GM19468 (cell line): ENCODE data around the gene UBE3B.

ENCODE experiments used
- ATAC-seq: cut with Tn5 transposase; IDR thresholded peaks from one replicate; pipeline ENCODE4 v1.9.1; 2021; ENCODE audit warnings: mild to moderate bottlenecking, moderate library complexity, moderate number of reproducible peaks; ENCODE audit not compliant: unreplicated experiment; ENCODE audit errors: extremely low read depth

Gene UBE3B

DNA sequence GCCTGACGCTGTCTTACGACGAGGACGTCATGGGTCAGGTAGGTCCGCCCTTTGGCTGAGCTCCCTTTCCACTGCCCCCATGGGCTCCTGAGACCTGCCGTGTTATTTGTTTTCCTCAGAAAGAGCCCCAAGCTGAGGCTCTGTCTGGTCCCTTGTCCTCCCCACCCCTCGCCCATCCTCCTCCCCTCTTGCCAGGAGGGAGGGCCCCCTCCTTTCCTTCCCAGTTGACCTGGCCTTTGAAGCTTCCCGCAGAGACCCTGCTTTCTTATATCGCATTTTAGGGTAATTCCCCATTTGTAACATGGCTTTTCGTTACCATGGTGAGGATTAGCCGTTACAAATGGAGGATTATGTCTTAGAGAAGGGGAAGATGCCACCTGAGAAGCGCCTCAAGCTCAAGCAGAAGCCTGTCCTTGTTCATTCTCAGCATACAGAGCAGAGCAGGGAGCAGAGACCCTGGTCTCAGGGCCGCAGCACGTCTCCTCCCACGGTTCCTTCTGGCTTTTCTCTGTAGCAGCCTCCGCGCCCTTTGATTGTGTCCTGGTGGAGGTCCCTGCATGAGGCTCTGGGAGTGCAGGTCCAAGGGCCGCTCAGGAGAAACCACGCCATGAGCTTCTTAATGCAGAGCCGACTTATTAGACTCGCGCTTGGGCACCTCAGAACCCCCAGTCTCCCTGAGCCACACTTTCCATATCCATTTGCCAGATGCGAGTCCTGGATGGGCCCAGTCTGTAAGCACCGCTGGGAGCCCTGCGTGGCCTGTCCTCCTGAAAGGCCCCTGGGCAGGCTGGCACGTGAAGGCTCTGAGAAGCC is 47.2 kb downstream of the UBE3B start:
- ATAC-seq = no peak

DNA sequence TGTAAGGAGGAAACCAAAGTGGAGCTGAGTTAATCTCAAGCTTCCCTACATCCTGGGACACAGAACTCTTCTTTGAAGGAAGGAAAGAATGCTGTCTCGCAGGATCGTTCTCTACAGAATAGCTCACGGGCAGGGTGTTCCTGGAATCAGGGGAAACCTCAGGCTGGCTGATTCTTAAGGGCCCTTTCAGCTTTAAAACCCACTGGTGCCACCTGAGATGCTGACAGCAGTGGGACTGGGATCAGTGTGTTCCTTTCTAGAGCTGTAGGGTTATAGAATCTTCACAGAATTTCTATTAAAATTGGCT is 47.8 kb downstream of the UBE3B start:
- no peak for ATAC-seq

DNA sequence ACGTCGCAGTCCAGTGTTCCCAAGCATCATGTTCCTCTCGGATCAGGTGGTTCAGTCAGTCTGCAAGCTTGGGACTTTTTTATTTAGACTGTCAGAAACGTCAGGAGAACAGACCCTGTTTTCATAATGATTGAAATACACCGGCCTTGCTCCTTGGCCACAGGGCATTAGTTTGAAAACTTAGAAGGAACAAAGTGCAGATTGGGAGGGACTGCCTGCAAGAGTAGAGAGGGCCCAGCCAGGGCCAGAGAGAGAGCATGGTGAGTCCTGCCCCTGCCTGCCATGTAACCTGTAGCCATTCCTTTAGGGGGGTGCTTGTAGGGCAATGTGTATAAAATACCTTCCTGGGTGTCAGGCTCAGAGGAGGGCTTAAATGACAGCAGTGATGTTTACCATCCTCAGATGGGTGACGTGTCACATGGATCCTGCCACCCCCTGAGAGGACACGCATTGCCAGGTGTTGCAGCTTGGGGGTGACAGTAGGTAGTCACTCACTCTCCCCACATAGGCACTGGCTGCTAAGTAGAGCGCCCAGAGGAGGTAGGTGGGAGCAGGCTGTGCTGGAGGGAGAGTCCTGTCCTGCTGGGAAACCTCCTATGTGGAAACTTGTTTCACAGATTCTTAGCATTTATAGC is 50.2 kb downstream of the UBE3B start:
- ATAC-seq = no peak

DNA sequence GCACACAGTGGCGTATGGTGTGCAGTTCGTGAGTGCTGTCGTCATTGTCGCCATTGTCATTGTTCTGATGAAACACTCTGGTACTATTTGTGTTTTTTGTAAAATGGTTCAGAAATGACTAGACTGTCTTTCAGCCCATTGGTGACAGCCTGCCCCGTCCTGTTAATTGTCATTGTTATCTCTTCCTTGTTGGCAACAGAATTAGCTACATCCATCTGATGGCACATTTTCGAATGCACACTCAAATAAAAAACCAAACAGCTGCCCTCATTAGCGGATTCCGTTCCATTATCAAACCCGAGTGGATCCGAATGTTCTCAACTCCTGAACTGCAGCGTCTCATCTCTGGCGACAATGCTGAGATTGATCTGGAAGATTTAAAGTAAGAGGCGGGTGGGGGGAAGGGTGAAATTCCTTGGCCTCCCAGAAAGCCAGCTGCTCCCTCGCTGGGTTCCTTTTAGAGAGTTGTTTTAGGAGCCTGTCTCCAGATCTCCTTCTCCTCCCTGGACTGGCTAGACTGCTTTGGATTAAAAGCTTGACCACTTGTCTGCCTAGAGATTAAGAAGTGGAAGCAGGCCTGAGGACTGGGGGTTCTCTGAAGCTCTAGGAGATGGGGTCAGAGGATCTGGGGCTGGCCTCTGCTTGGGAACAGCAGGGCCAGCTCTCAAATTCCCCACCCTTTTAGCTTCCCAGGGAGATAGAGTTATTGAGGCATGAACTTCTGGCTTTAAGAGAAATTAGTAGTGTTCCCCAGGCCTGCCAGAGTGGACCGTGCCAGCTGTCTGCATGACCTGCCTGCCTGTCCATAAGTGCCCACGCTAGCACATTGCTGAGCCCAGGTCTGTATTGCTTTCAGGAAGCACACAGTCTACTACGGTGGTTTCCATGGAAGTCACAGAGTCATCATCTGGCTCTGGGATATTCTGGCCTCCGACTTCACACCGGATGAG is 52.5 kb downstream of the UBE3B start:
- no peak for ATAC-seq

DNA sequence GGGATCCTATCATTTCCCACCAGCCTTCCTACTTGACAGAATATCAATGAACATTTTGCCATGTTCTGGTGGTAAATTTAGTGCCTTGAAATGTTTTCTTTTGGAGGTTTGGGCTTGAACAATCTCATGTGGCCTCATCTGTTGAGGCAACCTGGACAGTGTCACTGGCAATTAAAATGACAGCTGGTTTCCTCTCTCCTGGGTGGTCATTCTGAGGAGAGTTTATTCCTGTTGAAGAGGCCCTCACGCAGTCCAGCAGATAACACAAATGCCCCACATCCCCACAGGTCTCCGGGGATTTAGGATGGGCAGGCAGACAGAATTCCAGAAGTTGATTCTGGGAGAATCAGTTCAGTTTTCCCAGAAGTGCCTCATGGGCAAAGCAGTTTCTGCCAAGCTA is 54.0 kb downstream of the UBE3B start:
- ATAC-seq = no peak

DNA sequence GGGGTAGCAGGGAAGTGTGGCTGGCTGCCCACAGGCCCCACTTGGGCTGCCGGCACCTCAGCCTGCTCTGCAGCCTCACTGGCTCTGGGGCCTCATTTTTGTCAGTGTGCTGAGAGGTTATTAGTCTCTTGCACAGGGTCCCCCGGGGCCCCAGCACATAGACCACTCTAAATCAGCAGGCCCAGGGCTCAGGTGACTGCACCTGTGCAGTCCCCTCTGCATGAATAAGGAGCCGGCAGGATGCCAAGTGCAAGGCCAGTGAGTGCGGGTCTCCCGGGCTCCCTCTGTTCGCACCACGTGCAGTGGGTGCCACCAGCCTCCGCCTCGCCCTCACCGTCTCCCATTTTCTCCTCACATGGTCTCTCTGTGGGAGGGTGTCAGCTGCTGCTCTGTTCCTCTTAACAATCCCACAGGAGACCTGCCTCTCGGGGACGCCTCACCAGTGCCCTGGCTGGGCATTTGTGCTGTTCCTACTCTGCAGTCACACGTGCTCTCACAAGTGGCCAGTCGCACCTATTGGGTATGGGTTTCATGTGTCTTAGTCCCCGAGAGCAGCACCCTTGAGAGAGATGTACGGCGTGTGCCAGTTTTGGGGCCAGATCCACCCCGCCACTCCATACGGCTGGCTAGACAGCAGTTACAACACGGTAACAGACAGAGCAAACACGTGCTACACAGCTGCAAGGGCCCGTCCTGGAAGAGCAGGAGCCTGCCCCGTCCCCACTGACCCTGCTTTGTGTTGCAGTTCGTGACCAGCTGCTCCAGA is 55.5 kb downstream of the UBE3B start:
- ATAC-seq = no peak

DNA sequence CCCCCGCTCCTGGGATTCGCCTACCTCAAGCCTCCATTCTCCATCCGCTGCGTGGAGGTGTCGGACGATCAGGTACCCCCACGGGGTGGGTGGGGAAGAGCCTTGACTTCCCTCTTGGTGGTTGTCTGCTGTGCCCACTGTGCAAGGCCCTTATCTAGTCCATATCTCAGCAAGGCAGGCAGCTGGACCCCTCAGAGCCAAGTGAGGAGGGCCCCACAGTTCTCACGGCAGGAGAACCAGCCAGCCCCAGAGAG is 56.0 kb downstream of the UBE3B start:
- ATAC-seq = no peak

DNA sequence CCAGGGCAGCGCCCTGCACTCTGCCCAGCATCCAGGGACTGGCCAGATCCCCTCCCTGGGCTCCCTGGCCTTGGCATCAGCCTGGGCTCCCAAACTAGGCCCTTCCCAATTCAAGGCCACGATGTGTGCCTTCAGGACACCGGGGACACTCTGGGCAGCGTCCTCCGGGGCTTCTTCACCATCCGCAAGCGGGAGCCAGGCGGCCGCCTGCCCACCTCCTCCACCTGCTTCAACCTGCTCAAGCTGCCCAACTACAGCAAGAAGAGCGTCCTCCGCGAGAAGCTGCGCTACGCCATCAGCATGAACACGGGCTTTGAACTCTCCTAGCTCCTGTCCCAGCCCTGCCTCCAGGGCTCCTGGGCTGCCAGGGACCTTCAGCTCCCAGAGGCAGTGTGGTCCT is 57.0 kb downstream of the UBE3B start:
- no peak for ATAC-seq

DNA sequence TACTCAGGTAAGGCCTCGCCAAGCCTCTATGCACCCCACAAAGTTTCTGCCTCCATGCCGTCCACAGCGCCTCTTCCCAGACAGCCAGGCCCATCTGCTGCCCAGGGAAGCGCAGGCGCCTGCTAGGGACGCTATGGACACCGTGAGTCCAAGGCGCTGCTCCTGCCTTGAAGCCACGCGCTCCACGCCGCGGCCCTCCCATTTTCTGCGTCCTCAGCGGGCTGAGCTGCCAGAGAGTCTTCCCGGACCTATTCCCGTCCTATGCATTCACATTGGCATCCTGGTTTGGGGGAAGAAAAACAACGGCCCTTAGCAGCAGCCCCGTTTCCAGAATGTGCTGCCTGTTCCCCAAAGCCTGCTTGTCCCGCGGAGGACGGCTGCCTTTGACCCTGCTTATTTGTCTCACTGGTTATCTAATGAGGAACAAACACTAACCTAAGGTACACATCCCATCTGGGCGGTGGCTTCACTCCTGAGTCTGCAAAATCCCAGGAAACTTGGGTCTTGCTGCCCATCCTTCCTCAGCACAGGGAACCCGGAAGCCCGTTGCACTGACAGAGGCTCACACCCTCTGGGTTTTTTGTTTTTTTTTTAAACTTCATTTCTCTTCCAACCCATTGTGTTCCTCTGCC is 57.9 kb downstream of the UBE3B start:
- no peak for ATAC-seq

DNA sequence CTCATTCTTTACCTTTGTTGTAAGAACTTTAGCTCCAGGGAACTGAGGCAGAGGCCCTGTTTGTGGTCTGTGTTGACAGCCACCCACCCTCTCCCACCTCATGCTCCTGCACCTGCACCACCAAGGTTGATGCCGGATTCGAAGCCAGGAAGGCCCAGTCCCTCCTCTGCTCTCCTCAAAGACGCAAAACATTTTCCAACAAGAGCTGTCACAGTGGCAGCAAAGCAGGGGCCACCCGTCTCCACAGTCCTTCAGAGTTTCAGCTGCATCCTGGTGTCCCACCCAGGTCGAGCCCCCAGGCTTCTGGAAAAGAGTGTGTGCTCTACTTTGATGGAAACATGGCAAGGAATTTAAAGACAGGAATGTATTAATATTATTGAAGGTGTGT is 58.4 kb downstream of the UBE3B start:
- ATAC-seq = no peak

DNA sequence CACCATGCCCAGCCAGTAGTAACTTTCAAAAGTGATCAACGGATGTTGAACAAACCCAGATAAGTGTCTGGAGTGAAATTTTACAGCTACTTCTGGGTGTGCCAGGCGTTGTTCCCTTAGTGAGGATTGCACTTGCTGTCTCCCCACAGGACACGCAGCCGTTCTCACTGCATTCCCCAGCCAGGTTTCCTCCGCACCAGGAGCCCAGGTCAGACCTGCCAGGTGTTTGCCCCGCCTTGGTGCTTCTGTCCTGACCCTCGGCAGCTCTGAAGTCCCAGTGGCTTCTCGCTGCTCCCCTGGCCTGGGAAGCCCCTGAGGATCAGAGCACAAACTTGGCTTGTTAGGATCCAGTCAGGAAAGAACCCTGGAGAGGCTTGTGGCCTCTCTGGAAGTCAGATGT is 59.7 kb downstream of the UBE3B start:
- no peak for ATAC-seq

DNA sequence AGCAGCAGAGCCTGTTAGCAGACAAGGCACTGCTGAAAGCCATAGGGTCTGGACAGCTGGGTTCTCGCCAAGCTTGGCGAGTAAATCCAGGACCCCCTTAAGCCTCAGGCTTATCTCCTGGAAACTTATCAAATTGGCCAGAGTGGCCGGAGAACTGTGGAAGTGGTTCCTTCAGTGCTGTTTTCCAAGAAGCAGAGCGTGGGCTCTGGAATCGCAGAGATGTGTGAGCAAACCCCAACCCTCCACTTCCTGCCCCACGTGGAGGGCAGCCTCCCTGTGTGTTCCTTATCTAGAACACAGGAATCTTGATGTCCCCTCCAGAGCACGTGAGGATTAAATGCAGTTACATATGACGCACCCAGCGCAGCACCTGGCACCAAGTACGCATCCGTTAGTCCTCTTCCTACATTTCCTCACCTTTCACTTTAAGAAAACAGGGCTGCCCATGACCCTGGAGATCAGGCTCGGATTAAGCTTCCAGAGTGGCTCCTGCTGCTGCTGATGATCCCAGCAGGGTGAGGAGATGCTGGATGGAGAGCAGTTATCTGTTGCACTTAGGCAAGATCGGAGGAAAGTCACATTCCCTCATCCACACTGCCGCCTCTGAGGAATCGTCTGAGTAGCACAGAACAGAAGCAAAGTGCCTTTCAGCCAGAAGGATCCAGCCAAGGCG is 60.9 kb downstream of the UBE3B start:
- no peak for ATAC-seq

DNA sequence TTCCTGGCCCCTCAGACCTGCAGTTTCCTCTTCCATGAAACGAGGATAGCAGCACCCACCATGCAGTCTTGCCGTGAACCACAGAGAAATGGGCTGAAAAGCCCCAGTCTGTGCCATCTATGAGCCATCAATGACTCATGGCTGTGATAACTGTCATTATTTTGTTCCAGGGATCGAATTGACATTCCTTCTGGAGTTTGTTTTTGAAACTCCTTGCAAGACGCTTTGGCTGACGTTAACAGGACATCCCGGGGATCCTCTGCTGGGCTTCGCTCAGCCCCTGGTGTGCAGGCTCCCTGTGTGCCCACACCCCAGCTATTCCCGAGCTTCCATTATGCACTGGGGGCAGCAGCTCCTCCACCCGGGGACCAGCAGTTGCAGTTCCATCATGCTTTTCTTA is 62.1 kb downstream of the UBE3B start:
- no peak for ATAC-seq

DNA sequence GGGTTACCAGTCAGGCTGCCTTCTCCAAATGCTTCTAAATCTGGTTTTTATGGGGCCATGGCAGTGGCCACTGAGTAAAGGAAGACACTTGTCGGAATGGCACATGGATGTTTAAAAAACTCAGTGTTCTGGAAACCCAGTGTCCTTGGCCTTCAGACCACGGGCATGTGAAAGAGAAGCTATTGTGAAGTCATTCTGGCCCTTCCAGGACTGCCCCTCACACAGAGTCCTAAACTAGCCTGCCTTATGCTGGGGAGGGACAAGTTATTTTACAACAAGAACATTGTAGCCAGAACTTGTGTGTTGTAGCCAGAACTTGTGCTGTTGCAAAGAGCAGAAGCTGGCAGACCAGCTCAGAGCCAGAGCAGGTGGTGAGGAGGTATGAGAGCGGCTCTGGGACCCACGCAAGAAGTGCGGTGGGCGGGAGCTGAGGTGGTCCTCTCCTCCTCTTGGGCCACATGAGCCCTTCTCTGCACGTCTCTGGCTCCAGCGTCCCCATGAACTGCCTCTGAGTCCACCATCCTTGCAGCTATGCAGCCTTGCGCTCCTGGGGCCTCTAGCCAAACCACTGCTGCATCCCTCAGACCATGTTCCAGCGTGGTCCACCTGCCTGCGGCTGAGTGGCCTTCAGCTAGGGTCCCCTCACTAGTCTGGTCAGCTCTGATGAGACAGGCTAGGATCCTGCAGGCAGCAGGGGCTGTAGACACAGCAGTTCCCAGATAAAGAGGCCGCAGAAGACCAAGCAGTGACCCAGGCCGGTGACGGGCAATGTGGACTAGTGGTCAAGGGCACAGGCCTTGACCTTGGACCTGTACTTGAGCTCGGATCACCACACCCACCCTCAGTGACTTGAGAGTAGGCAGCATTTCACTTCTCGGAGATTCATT is 63.3 kb downstream of the UBE3B start:
- ATAC-seq = no peak

DNA sequence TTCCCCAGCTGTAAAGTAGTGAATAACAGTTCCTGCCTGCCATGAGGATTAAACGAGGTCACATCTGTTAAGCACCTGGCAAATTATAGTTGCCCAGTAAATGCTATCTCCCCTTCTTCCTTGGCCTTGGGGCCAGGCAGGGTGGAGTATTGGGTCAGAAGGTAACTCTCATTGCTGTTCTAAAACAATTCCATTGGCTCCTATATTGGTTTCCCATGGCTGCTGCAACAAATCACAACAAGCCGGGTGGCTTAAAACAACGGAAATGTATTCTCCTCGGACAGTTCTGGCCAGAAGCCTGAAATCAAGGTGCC is 63.9 kb downstream of the UBE3B start:
- no peak for ATAC-seq

DNA sequence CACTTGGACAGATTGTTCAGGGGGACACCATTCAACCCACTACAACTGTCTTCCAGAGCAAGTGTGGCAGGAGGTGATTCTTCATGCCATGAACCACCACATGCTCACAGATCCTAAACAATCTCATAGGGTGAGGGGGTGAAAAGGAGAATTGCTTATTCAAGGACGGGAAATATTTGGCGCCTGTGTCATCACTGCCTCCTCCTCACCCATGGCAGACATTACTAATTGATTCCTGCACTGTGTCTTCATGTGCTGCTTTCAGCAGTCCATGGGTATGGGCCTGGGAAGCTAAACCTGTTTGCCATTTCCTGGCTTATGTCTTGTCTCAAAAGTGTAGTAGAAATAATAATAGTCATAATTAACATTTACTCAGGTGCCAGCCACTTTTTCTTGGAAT is 64.6 kb downstream of the UBE3B start:
- no peak for ATAC-seq

DNA sequence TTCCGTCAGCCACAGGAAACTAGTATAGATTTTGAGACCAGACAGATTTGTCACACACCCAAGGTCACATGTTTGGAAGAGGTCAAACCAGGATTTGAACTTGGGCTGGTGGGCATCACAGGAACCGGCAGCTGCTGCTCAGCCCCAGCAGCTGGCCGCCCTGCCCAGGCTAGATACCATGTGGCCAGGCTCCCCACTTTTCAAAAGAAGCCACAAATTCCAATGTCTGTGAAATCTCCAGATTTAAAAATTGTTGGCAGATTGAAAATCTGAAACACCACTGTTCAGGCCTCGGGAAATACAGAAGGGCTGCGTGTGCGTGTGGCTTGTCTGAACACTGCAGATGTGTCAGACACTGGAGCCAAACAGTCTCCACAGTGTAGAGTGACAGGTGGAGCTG is 65.4 kb downstream of the UBE3B start:
- no peak for ATAC-seq

DNA sequence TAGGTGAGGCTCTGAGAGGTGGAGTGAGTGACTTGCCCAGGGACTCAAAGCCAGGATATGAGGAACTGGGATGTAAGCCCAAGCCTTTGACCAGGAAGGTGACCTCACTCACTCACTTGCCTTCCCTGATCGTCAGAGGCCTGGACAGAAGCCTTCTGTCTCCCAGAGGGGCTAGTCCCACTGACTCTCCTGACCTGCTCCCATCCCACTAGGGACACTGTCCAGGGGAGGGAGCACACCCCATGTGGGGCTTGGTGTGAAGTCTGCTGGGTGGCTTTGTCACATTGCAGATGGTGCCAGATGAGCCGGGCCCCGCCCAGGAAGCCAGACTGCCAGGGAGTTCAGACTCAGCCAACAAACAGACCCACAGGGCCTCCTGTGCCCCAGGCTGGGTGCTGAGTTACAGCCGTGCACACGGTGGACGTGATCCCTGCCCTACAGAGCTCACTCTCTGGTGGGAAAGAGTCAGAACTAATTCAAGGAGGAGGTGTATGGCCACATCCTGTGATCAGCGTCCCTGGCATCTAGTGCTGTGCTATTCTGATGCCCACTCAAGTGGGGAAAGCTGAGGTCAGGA is 67.6 kb downstream of the UBE3B start:
- no peak for ATAC-seq

DNA sequence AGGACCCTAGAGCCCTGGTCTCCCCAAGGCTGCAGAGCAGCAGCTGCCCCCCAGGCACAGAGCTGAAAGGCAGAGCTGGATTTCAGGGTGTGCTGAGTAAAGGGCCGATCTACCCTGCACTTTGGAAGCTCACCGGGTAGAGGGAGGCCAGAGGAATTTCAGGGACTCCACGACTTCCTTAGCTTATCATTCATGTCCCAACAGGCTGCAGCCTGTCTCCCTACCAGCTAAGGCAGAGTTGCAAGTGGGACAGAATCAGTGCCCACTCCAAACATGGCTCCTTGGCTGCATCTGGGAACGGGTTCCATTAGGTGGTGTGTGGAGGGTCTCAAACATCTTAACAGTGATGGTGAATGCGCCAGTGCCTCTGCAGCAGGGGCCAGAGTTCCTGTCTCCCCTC is 68.4 kb downstream of the UBE3B start:
- ATAC-seq = no peak
